Transverse colon (tissue), 3 donors: ENCODE measurements around the gene GPN1.

Experiments
- CTCF ChIP-seq, 5 experiments: fragments of 200-600 bp in 3 of 5; fragments of 450-650 bp in 2 of 5; sonication (generic) in 3 of 5; IDR thresholded peaks; 1 replicate in 2 of 5; 2 replicates in 3 of 5; pipeline ENCODE4 v1.5.1; 2016 to 2017; ENCODE audit warnings: antibody characterized with exemption in 5 of 5, inconsistent platforms in 3 of 5, mild to moderate bottlenecking in 2 of 5, moderate library complexity in 1 of 5
- POLR2A ChIP-seq: fragments of 450-650 bp; IDR thresholded peaks from one replicate; pipeline ENCODE4 v1.6.1; 2016; ENCODE audit warnings: antibody characterized with exemption, mild to moderate bottlenecking, moderate library complexity

DNA sequence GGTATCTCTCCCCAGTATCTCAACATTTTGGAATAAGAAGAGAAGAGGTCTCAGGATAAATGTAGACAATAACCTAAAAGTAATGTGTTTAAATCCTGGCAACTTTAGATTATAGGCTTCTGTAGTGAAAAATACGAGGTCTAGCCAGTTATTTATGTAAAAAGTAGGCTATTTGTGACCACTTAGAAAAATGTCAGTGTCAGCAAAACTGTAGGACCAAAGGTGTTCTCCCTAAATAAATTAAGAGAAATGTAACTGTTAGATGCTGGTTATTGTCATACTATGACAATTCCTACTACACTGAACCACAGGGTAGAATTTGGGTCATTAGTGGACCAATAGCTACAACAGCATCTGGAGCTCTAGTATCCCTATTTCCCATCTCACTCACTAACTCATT is 32.5 kb downstream of the GPN1 start:
- TF ChIP-seq CTCF (IDR thresholded peaks at IDR 0.05): no peak
- no peak for TF ChIP-seq POLR2A
